HepG2 (cell line): ENCODE results near the gene AMZ1. TPM values are rescaled to one million over a fixed set of nuclear protein-coding genes. Genes with fewer than 3 reads are reported as not detected.

Experiments used
- KLF15 ChIP-seq: sonication (generic); formaldehyde crosslinking; IDR thresholded peaks from 2 replicates; pipeline ENCODE4 v1.8.1; 2023; ENCODE audit warnings: borderline replicate concordance, mild to moderate bottlenecking, inconsistent platforms, missing genetic modification reagents, mixed read lengths
- ONECUT2 ChIP-seq: sonication (generic); formaldehyde crosslinking; IDR thresholded peaks from 2 replicates; pipeline ENCODE4 v1.4.0; 2020; ENCODE audit warnings: missing genetic modification reagents
- PCBP1 ChIP-seq: fragments of 200-400 bp; formaldehyde crosslinking; IDR thresholded peaks from 2 replicates; pipeline ENCODE4 v1.6.1; 2017; ENCODE audit warnings: mild to moderate bottlenecking, low read depth, low read length, borderline replicate concordance
- POGZ ChIP-seq: sonication (generic); formaldehyde crosslinking; IDR thresholded peaks from 2 replicates; pipeline ENCODE4 v1.4.0; 2020; ENCODE audit warnings: mild to moderate bottlenecking, missing genetic modification reagents
- POLR2G ChIP-seq: fragments of 200-400 bp; formaldehyde crosslinking; IDR thresholded peaks from 2 replicates; pipeline ENCODE4 v1.6.1; 2018; ENCODE audit warnings: mild to moderate bottlenecking, low read depth, low read length, moderate library complexity
- RAD21 ChIP-seq: fragments of 450-650 bp; formaldehyde crosslinking; IDR thresholded peaks from 2 replicates; pipeline ENCODE4 v1.5.0; 2020; ENCODE audit warnings: mild to moderate bottlenecking
- SMARCC2 ChIP-seq: fragments of 450-650 bp; IDR thresholded peaks from 2 replicates; pipeline ENCODE4 v1.6.1; 2017; ENCODE audit warnings: antibody characterized with exemption, mild to moderate bottlenecking
- TMF1 ChIP-seq: sonication (generic); formaldehyde crosslinking; IDR thresholded peaks from 2 replicates; pipeline ENCODE4 v1.8.1; 2022; ENCODE audit warnings: low read depth, missing genetic modification reagents
- TP53 ChIP-seq: sonication (generic); formaldehyde crosslinking; conservative IDR thresholded peaks from 2 replicates; pipeline ENCODE4 v1.4.0; 2020; ENCODE audit warnings: missing genetic modification reagents
- ZNF12 ChIP-seq: sonication (generic); formaldehyde crosslinking; IDR thresholded peaks from 2 replicates; pipeline ENCODE4 v1.5.0; 2020; ENCODE audit warnings: missing genetic modification reagents
- ZNF572 ChIP-seq: sonication (generic); formaldehyde crosslinking; IDR thresholded peaks from 2 replicates; pipeline ENCODE4 v1.5.1; 2020; ENCODE audit warnings: mild to moderate bottlenecking, missing genetic modification reagents
- ZNF598 ChIP-seq: sonication (generic); formaldehyde crosslinking; IDR thresholded peaks from 2 replicates; pipeline ENCODE4 v1.5.1; 2020; ENCODE audit warnings: mild to moderate bottlenecking, missing genetic modification reagents, borderline replicate concordance
- ZNF777 ChIP-seq: sonication (generic); formaldehyde crosslinking; IDR thresholded peaks from 2 replicates; pipeline ENCODE4 v1.4.0; 2020; ENCODE audit warnings: missing genetic modification reagents
- polyA plus RNA-seq, 8 experiments: library from polyadenylated mRNA; depleted of rRNA in 3 of 8; stranded (reverse) in 7 of 8; unstranded in 1 of 8; fragments of >200 nt; fragmentation: Illumina TruSeq in 4 of 8; extraction: Trizol in 4 of 8; gene quantifications; 2 replicates each; pipeline versions ENCODE4 v1.2.1 to v1.2.3, GENCODE V29; 2011 to 2016; ENCODE audit warnings: low read depth in 4 of 8, missing spikeins in 1 of 8, mixed read lengths in 1 of 8; ENCODE audit not compliant: insufficient read depth in 1 of 8
- total RNA-seq, 5 experiments: library from RNA; depleted of rRNA; stranded (reverse); fragments of >200 nt; fragmentation: Illumina TruSeq; extraction: Trizol; gene quantifications; 2 replicates each; pipeline ENCODE4 v1.2.3, GENCODE V29; 2016; ENCODE audit warnings: low read depth in 1 of 5
- TF ChIP-seq, protein P1 (sequence below): sonication (generic); formaldehyde crosslinking; IDR thresholded peaks from 2 replicates; pipeline ENCODE4 v1.4.0; 2020; ENCODE audit warnings: missing genetic modification reagents, borderline replicate concordance
- TF ChIP-seq, protein P2 (sequence below): sonication (generic); formaldehyde crosslinking; IDR thresholded peaks from 2 replicates; pipeline ENCODE4 v1.5.1; 2020; ENCODE audit warnings: missing genetic modification reagents, mild to moderate bottlenecking, borderline replicate concordance
- TF ChIP-seq, protein P3 (sequence below): sonication (generic); formaldehyde crosslinking; IDR thresholded peaks from 2 replicates; pipeline ENCODE4 v1.4.0; 2020; ENCODE audit warnings: mild to moderate bottlenecking, low read depth, missing genetic modification reagents

AMZ1 gene
- total and polyA plus RNA-seq, 2 of the 13 experiments (the other 11 are each of a cell fraction or from before 2014, with no cell fraction given) = 0.03 TPM; not detected in 1

DNA sequence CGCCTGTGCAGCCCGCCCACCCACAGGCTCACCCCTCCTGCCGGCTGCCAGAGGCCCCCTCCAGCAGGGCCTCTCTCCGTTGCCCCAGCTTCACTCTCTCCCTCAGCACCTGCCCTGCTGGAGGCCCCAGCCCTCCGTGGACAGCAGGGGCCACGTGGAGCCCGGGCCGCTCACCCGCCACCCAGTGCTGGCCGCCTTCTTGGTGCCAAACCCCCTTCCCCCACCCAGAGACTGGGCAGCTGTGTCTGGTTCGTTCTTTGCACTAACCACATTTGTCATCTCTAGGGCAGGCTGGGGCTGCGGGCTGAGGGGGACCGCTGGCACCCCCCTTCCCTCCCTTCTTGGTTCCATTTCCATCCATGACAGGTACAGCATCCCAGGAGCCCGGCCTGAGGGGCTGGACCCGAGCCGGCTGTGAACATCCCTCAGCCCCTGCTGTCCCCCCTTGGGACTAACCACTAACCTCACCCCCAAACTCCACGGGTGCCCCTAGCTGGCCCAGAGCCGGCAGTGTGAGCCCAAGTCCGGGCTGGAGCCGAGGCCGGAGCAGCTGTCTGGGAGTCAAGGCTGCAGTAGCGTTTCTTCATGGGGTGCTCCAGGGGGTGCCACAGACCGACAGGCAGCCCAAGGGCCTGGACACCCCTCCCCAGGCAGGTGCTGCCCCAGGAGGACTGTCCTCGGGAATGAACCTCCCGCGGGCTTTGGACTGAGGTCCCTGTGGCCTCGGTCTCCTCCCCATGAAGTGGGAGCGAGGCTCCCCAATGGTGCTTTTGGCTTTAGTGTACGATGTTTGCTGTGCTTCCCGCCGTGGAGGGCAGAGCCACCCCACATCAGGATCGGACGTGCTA is 25.5 kb upstream of the AMZ1 start (continued):
- peak; percentile 32; the same call in 1 of the 2 replicates for TF ChIP-seq KLF15 (CRISPR knock-in tag)
- TF ChIP-seq, protein P1, sequence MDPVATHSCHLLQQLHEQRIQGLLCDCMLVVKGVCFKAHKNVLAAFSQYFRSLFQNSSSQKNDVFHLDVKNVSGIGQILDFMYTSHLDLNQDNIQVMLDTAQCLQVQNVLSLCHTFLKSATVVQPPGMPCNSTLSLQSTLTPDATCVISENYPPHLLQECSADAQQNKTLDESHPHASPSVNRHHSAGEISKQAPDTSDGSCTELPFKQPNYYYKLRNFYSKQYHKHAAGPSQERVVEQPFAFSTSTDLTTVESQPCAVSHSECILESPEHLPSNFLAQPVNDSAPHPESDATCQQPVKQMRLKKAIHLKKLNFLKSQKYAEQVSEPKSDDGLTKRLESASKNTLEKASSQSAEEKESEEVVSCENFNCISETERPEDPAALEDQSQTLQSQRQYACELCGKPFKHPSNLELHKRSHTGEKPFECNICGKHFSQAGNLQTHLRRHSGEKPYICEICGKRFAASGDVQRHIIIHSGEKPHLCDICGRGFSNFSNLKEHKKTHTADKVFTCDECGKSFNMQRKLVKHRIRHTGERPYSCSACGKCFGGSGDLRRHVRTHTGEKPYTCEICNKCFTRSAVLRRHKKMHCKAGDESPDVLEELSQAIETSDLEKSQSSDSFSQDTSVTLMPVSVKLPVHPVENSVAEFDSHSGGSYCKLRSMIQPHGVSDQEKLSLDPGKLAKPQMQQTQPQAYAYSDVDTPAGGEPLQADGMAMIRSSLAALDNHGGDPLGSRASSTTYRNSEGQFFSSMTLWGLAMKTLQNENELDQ = no peak
- 0 out of 2 replicates have a peak, but pooled peaks have one; percentile 18 for TF ChIP-seq PCBP1
- TF ChIP-seq, protein P2, sequence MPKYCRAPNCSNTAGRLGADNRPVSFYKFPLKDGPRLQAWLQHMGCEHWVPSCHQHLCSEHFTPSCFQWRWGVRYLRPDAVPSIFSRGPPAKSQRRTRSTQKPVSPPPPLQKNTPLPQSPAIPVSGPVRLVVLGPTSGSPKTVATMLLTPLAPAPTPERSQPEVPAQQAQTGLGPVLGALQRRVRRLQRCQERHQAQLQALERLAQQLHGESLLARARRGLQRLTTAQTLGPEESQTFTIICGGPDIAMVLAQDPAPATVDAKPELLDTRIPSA (CRISPR knock-in tag) = no peak
- TF ChIP-seq POLR2G = no peak; the same call in 1 of the 2 replicates
- TF ChIP-seq TP53 (CRISPR knock-in tag) = no peak
- TF ChIP-seq SMARCC2 = no peak
- TF ChIP-seq ZNF12 = no peak
- no peak for TF ChIP-seq ZNF777 (CRISPR knock-in tag)
- no peak for TF ChIP-seq ONECUT2
- TF ChIP-seq ZNF598 (CRISPR knock-in tag) = no peak; the same call in 1 of the 2 replicates
- no peak for TF ChIP-seq TMF1
- TF ChIP-seq, protein P3, sequence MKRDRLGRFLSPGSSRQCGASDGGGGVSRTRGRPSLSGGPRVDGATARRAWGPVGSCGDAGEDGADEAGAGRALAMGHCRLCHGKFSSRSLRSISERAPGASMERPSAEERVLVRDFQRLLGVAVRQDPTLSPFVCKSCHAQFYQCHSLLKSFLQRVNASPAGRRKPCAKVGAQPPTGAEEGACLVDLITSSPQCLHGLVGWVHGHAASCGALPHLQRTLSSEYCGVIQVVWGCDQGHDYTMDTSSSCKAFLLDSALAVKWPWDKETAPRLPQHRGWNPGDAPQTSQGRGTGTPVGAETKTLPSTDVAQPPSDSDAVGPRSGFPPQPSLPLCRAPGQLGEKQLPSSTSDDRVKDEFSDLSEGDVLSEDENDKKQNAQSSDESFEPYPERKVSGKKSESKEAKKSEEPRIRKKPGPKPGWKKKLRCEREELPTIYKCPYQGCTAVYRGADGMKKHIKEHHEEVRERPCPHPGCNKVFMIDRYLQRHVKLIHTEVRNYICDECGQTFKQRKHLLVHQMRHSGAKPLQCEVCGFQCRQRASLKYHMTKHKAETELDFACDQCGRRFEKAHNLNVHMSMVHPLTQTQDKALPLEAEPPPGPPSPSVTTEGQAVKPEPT (CRISPR knock-in tag) = no peak
- no peak for TF ChIP-seq RAD21
- TF ChIP-seq ZNF572 (CRISPR knock-in tag) = 0 out of 2 replicates have a peak, but pooled peaks have one; percentile 39
- TF ChIP-seq POGZ (CRISPR knock-in tag) = no peak
